Measurements from ENCODE around the gene DUOXA2.
A peak's percentile ranks its signal among the peaks of the same experiment; 100 is the strongest.
"Not testable (repeated sequence)": the region's sequence is repeated elsewhere in the genome, so short reads cannot be mapped to it uniquely, and the experiment has no call there.

Gene DUOXA2

DNA sequence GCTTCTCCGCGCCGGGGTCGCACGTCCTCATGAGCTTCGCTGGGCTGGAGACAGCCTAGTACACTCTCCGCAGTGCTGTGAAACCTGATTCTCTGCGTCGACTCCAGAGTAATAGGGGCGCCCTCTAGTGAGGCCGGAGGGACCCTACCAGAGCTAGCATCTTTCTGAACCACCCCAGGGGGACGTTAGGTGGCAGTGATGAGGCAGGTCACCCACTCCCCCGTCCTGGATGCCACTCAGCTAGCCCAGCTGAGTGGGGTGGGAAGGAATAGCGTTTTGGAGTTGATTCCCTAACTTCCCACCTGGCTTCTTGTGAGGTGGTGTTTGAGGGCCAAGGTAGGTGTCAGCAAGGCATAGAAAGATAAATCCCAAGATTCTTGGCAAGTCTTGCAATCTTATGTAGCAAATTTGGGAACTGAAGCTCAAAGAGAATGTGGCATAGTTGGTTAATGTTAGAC is 4.0 kb downstream of the DUOXA2 start:
- DNase-seq, result peak; percentile 87

- DNase-seq, result no peak
Measured at GRCh38 chr15:45118996-45119395, 4.9 kb downstream of the DUOXA2 start.

DNA sequence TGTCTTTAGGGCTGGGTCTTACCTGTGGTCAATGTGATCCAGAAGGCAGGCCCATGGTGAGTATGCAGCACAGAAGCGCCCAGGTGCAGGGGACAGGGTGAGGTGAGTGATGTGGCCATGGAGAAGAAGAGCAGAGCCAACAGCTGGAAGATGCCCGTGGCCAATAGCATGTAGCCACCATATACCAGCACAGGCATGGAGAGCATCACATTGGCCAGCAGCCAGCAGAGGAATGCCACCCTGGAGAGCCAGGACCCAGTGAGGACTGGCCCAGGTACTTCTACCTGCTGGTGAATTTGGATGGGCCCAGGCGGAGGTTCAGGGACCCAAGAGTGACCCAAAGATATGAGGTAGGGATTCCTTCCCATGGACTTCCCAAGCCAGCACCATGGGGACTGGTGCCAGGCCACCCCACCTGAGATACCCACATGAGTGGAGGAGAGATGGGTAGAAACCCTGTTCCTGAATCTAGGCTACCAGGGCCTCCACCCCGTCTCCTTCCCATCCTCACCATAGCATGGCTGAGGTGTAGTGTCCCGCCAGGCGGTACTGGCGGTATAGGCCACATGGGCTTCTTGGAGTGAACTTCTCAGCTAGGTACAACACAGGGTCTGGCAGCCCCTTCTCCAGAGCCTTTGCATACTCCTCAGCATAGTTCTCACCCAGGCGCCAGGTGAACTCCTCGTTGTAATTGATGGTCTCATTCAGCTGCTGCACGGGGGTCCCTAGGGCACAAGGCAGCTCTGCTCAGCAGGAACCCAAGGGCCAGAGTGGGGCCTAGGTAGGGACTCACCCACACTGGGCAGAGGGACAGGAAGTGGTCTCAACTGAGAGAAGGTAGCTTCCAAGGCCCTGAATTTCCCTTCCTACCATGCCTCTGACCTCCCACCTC is 6.2 kb downstream of the DUOXA2 start:
- no peak for DNase-seq

- no peak for DNase-seq
Measured at GRCh38 chr15:45121020-45121419, 6.9 kb downstream of the DUOXA2 start.

- DNase-seq, result no peak
Measured at GRCh38 chr15:45121706-45122417, 7.7 kb downstream of the DUOXA2 start.

DNA sequence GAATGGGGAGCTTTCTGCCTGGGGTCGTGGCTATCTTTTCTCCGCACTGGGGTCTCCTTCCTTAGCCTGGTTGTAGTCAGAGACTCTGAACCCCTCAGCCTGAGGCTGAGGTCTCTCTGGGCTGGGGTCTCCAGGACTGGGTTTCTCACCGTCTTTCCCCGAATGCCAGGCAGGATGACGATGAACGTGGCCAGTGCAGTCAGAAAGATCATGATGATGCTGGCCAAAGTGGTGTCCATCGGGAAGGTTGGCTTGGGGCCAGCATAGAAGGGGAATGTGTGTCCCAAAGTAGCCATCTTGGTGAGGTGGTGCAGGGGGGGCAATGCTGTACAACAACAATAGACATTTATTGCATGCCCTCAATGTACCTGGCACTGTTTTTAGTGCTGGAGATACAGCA is 8.6 kb downstream of the DUOXA2 start:
- DNase-seq, result no peak

GRCh38 chr15:45123397-45123796 is 9.3 kb downstream of the DUOXA2 start:
- no peak for DNase-seq

DNA sequence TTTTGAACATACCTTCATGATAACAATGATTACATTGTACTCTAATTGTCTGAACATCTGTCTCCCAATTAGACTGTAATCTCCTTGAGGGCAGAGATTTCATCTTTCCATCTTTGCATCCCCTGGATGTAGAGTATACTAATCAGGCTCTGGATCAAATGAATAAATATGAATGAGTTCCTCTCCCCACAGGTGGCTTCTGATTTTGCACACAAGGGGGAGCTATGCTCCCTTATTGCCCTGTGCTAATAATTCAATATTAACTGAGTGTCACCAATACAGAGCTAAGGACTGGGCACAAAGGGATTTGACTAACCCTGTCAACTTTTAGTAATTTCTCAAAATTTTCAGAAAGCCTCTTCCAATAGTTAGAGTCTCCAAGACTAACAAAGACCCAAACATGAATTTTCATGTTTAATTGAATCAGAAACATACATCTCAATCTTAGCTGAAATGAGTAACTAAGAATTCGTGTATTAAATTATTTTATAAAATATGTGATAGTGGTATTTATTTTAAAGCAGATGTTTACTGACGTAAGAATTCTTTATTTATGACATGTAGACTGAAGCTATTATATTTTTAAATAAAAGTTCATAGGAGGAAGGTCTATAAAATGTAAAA is 12.5 kb downstream of the DUOXA2 start:
- peak; percentile 50 for DNase-seq

GRCh38 chr15:45128971-45129639 is 15.0 kb downstream of the DUOXA2 start:
- DNase-seq, result no peak

DNA sequence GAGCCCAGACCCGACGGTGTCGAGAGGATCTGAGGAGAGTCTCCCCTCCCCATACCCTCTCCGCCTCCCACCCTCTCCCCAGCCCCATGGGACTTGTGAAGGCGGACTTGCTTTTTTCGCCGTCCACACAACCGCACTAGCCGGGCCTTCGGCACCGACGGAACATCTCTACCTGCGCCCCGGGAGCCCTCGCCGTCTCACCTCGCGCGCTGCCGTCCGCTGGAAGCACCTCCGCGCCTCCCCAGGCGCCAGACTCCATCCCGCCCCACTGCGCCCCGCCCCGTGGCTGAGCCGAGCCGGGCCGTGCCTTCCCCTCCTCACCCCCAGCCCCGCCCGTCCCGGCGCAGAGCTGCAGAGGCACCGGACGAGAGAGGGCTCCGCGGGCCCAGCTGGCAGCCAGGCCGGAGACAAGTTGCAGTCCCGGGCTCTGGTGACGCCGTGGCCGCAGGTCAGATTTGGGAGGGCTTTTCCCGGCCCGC is 15.6 kb downstream of the DUOXA2 start, which contains the start of the genes DUOX1 and DUOXA1:
DUOX1 (plus strand) TSS at position 344 of the 479 bp plus-strand sequence. CDS start 1,973 bp downstream, outside the sequence.
DUOXA1 (minus strand) TSS at position 229 of the 479 bp plus-strand sequence. CDS start 6,865 bp downstream, outside the sequence.
- DNase-seq, result peak; percentile 44

GRCh38 chr15:45130291-45131000 is 16.3 kb downstream of the DUOXA2 start:
- DNase-seq, result no peak

GRCh38 chr15:45131510-45131909 is 17.4 kb downstream of the DUOXA2 start:
- DNase-seq, result no peak

- no peak for DNase-seq
Measured at GRCh38 chr15:45132844-45133560, 18.9 kb downstream of the DUOXA2 start.

GRCh38 chr15:45133561-45133920 is 19.4 kb downstream of the DUOXA2 start:
- no peak for DNase-seq

DNA sequence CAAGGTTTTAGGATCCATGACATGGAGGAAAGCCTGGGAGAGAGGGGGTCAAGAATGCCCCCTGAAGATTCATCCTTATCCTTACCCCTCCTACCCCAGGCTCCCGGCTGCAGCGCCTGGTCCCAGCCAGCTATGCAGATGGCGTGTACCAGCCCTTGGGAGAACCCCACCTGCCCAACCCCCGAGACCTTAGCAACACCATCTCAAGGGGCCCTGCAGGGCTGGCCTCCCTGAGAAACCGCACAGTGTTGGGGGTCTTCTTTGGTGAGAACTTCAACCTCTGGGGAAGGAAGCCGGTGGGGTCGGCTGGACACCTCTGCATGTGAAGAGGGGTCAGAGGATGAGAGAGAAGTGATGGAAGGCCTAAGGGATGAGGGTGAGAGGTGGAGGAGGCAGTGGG is 19.9 kb downstream of the DUOXA2 start:
- DNase-seq, result no peak

DNA sequence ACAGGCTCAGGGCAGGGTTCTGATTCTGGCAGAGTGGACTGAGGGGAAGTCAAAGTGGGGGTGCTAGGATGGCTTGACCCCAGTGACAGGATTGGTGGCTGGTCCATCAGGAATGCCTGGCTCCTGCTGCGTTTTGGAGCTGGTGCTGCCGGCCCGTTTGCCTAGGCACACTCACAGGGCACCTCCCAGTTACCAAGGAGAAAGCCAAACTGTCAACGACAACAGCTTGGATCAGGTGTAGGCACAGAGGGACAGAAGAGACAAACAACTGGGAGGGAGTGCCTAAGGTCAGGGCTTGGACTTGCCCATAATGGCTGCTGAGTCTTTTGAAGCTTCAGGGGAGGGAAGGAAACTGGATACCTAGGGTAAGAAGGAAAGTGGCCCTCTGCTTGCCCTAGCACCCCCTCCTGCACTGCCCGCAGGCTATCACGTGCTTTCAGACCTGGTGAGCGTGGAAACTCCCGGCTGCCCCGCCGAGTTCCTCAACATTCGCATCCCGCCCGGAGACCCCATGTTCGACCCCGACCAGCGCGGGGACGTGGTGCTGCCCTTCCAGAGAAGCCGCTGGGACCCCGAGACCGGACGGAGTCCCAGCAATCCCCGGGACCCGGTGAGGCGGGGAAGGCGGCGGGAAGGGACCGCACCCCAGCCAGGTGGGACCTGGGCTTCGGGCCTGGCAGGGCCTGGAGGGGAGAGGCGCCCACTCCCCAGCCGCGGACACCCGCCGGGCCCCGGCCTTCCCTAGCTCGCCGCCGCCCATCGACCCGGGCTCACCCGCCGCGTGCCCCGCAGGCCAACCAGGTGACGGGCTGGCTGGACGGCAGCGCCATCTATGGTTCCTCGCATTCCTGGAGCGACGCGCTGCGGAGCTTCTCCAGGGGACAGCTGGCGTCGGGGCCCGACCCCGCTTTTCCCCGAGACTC is 20.8 kb downstream of the DUOXA2 start:
- peak; percentile 31 for DNase-seq

GRCh38 chr15:45135705-45136377 is 21.7 kb downstream of the DUOXA2 start:
- DNase-seq, result not testable (repeated sequence)

GRCh38 chr15:45136378-45136764 is 22.2 kb downstream of the DUOXA2 start:
- DNase-seq, result peak; percentile 35

DNA sequence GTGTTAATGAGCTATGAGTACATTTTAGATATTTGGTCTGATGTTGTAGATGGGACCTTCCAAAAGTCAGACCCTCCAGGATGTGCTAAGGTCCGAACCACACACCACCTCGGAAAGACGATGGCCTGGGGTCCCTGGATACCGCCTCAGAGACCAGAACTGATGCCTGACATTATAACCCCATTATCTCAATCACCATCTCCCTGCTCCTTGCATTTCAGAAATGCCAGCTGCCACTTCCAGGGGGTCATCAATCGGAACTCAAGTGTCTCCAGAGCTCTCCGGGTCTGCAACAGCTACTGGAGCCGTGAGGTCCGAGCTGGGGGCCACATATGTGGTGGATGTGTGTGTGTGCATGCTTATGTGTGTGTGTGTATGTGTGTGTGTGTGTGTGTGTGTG is 23.6 kb downstream of the DUOXA2 start:
- DNase-seq, result no peak
